ENCODE results near the gene CAMKMT.

The CAMKMT gene

GRCh38 chr2:44807201-44808025, 445.7 kb downstream of the CAMKMT start:
- DNase-seq = no peak

GRCh38 chr2:44810892-44811530, 449.3 kb downstream of the CAMKMT start:
- no peak for DNase-seq

- no peak for DNase-seq
Measured at GRCh38 chr2:44813165-44813564, 451.4 kb downstream of the CAMKMT start.

GRCh38 chr2:44813658-44814057, 451.9 kb downstream of the CAMKMT start:
- DNase-seq = no peak

GRCh38 chr2:44817256-44817655, 455.5 kb downstream of the CAMKMT start:
- no peak for DNase-seq

GRCh38 chr2:44817673-44818335, 456.1 kb downstream of the CAMKMT start:
- DNase-seq = no peak

- DNase-seq = no peak
Measured at GRCh38 chr2:44819061-44819460, 457.3 kb downstream of the CAMKMT start.

- no peak for DNase-seq
Measured at GRCh38 chr2:44821500-44821899, 459.8 kb downstream of the CAMKMT start.

GRCh38 chr2:44822174-44822573, 460.4 kb downstream of the CAMKMT start:
- no peak for DNase-seq
